HEK293 (cell line): ENCODE results near the gene PLXNA3.

Experiments
- BCL11B ChIP-seq: fragments of 450-650 bp; formaldehyde crosslinking; IDR thresholded peaks from 2 replicates; pipeline ENCODE4 v1.5.1; 2016; ENCODE audit warnings: low read depth, missing biosample characterization, missing genetic modification characterization
- KLF7 ChIP-seq: fragments of 450-650 bp; formaldehyde crosslinking; IDR thresholded peaks from 2 replicates; pipeline ENCODE4 v1.5.1; 2016; ENCODE audit warnings: missing biosample characterization, missing genetic modification characterization, borderline replicate concordance
- RBAK ChIP-seq: fragments of 450-650 bp; formaldehyde crosslinking; IDR thresholded peaks from 2 replicates; pipeline ENCODE4 v1.5.1; 2016; ENCODE audit warnings: missing biosample characterization, missing genetic modification characterization
- WT1 ChIP-seq: fragments of 450-650 bp; formaldehyde crosslinking; IDR thresholded peaks from 2 replicates; pipeline ENCODE4 v1.5.1; 2016; ENCODE audit warnings: missing biosample characterization, missing genetic modification characterization
- YY1 ChIP-seq: fragments of 450-650 bp; formaldehyde crosslinking; IDR thresholded peaks from 2 replicates; pipeline ENCODE4 v1.5.1; 2018; ENCODE audit warnings: missing biosample characterization, missing genetic modification characterization
- ZBTB1 ChIP-seq: fragments of 450-650 bp; formaldehyde crosslinking; IDR thresholded peaks from 2 replicates; pipeline ENCODE4 v1.5.1; 2016; ENCODE audit warnings: missing biosample characterization, missing genetic modification characterization
- ZBTB17 ChIP-seq: fragments of 450-650 bp; formaldehyde crosslinking; IDR thresholded peaks from 2 replicates; pipeline ENCODE4 v1.5.1; 2016; ENCODE audit warnings: missing biosample characterization, missing genetic modification characterization
- ZBTB8A ChIP-seq: fragments of 450-650 bp; formaldehyde crosslinking; IDR thresholded peaks from 2 replicates; pipeline ENCODE4 v1.5.1; 2016; ENCODE audit warnings: missing biosample characterization, missing genetic modification characterization
- ZNF10 ChIP-seq: fragments of 450-650 bp; formaldehyde crosslinking; IDR thresholded peaks from 2 replicates; pipeline ENCODE4 v1.5.1; 2017; ENCODE audit warnings: missing biosample characterization, missing genetic modification characterization
- ZNF174 ChIP-seq: fragments of 450-650 bp; formaldehyde crosslinking; IDR thresholded peaks from 2 replicates; pipeline ENCODE4 v1.5.0; 2017; ENCODE audit warnings: missing biosample characterization, mild to moderate bottlenecking, missing genetic modification characterization
- ZNF341 ChIP-seq: fragments of 450-650 bp; formaldehyde crosslinking; IDR thresholded peaks from 2 replicates; pipeline ENCODE4; 2016; ENCODE audit warnings: low read depth, missing biosample characterization, missing genetic modification characterization
- ZNF404 ChIP-seq: fragments of 450-650 bp; formaldehyde crosslinking; IDR thresholded peaks from 2 replicates; pipeline ENCODE4 v1.5.1; 2017; ENCODE audit warnings: missing biosample characterization, missing genetic modification characterization
- ZNF433 ChIP-seq: fragments of 450-650 bp; formaldehyde crosslinking; IDR thresholded peaks from 2 replicates; pipeline ENCODE4 v1.5.1; 2016; ENCODE audit warnings: missing biosample characterization, missing genetic modification characterization, low read depth
- ZNF555 ChIP-seq: fragments of 450-650 bp; formaldehyde crosslinking; conservative IDR thresholded peaks from 2 replicates; pipeline ENCODE4 v1.5.1; 2017; ENCODE audit warnings: missing biosample characterization, mild to moderate bottlenecking, missing genetic modification characterization, inconsistent platforms
- ZNF561 ChIP-seq: fragments of 450-650 bp; IDR thresholded peaks from 2 replicates; pipeline ENCODE4 v1.5.1; 2018; ENCODE audit warnings: missing biosample characterization, missing genetic modification characterization, borderline replicate concordance
- ZNF624 ChIP-seq: fragments of 450-650 bp; formaldehyde crosslinking; IDR thresholded peaks from 2 replicates; pipeline ENCODE4 v1.5.1; 2017; ENCODE audit warnings: missing biosample characterization, missing genetic modification characterization
- ZNF670 ChIP-seq: fragments of 450-650 bp; formaldehyde crosslinking; IDR thresholded peaks from 2 replicates; pipeline ENCODE4 v1.5.1; 2016; ENCODE audit warnings: missing biosample characterization, missing genetic modification characterization, low read depth
- ZNF791 ChIP-seq: fragments of 450-650 bp; formaldehyde crosslinking; IDR thresholded peaks from 2 replicates; pipeline ENCODE4 v1.5.1; 2016; ENCODE audit warnings: missing biosample characterization, missing genetic modification characterization
- ZSCAN30 ChIP-seq: fragments of 450-650 bp; IDR thresholded peaks from 2 replicates; pipeline ENCODE4 v1.5.1; 2018; ENCODE audit warnings: missing biosample characterization, mild to moderate bottlenecking, missing genetic modification characterization, moderate library complexity
- TF ChIP-seq, protein P1 (sequence below): fragments of 450-650 bp; formaldehyde crosslinking; IDR thresholded peaks from 2 replicates; pipeline ENCODE4 v1.5.1; 2017; ENCODE audit warnings: missing biosample characterization, missing genetic modification characterization
- TF ChIP-seq, protein P2 (sequence below): fragments of 450-650 bp; formaldehyde crosslinking; conservative IDR thresholded peaks from 2 replicates; pipeline ENCODE4 v1.5.1; 2016; ENCODE audit warnings: low read depth, missing biosample characterization, missing genetic modification characterization
- TF ChIP-seq, protein P3 (sequence below): fragments of 450-650 bp; formaldehyde crosslinking; IDR thresholded peaks from 2 replicates; pipeline ENCODE4 v1.5.1; 2016; ENCODE audit warnings: missing biosample characterization, missing genetic modification characterization
- TF ChIP-seq, protein P4 (sequence below): fragments of 450-650 bp; formaldehyde crosslinking; optimal IDR thresholded peaks from 2 replicates; pipeline ENCODE3; 2016; ENCODE audit warnings: missing biosample characterization, mild to moderate bottlenecking, missing genetic modification characterization

The PLXNA3 gene

DNA sequence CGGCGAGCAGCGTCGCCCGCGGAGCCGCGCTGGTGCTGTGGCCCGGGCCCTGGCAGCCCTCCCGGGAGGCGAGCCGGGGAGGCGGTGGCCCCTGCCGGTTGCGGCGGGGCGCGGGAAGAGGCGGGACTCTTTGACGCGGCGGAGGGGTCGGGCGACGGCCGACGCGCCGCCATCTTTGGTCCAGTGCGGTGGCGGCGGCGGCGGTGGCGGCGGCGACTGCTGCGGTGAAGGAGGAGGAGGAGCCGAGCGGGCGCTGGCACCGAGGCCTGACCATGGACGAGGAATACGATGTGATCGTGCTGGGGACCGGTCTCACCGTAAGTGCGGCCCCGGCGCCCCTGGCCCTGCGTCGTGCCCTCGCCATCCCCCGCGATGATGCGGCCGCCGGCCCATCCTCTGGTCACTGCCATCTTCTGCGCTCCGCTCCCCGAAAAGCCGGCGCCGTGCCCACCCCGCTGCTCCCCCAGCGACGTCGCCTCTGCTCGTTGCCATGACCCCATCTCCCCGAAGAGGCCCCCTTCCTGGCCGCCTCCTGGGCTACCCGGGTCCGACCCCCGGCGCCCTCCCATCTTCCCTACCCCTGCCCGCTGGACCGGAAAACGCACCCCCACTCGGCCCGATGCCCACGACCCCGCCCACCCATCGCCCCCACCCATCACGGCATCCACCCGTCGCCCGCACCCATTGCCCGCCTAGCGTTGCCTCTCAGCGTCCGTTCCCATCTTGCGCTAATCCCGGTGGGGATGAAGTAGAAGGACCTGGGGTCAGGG, 20.9 kb upstream of the PLXNA3 start, which contains the start of gene GDI1 (continued):
- TF ChIP-seq ZNF555 (tag by site-specific recombination), result no peak
- TF ChIP-seq BCL11B (tag by site-specific recombination), result no peak
- no peak for TF ChIP-seq ZNF404 (tag by site-specific recombination)
- TF ChIP-seq RBAK, result no peak
- TF ChIP-seq, protein P1, sequence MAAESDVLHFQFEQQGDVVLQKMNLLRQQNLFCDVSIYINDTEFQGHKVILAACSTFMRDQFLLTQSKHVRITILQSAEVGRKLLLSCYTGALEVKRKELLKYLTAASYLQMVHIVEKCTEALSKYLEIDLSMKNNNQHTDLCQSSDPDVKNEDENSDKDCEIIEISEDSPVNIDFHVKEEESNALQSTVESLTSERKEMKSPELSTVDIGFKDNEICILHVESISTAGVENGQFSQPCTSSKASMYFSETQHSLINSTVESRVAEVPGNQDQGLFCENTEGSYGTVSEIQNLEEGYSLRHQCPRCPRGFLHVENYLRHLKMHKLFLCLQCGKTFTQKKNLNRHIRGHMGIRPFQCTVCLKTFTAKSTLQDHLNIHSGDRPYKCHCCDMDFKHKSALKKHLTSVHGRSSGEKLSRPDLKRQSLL (tag by site-specific recombination), result no peak
- peak; percentile 88 for TF ChIP-seq ZNF10 (tag by site-specific recombination)
- peak; percentile 47; the same call in 1 of the 2 replicates for TF ChIP-seq ZSCAN30 (tag by site-specific recombination)
- TF ChIP-seq, protein P2, sequence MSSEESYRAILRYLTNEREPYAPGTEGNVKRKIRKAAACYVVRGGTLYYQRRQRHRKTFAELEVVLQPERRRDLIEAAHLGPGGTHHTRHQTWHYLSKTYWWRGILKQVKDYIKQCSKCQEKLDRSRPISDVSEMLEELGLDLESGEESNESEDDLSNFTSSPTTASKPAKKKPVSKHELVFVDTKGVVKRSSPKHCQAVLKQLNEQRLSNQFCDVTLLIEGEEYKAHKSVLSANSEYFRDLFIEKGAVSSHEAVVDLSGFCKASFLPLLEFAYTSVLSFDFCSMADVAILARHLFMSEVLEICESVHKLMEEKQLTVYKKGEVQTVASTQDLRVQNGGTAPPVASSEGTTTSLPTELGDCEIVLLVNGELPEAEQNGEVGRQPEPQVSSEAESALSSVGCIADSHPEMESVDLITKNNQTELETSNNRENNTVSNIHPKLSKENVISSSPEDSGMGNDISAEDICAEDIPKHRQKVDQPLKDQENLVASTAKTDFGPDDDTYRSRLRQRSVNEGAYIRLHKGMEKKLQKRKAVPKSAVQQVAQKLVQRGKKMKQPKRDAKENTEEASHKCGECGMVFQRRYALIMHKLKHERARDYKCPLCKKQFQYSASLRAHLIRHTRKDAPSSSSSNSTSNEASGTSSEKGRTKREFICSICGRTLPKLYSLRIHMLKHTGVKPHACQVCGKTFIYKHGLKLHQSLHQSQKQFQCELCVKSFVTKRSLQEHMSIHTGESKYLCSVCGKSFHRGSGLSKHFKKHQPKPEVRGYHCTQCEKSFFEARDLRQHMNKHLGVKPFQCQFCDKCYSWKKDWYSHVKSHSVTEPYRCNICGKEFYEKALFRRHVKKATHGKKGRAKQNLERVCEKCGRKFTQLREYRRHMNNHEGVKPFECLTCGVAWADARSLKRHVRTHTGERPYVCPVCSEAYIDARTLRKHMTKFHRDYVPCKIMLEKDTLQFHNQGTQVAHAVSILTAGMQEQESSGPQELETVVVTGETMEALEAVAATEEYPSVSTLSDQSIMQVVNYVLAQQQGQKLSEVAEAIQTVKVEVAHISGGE (tag by site-specific recombination), result no peak
- no peak for TF ChIP-seq KLF7 (tag by site-specific recombination)
- peak; percentile 93 for TF ChIP-seq YY1 (tag by site-specific recombination)
- TF ChIP-seq, protein P3, sequence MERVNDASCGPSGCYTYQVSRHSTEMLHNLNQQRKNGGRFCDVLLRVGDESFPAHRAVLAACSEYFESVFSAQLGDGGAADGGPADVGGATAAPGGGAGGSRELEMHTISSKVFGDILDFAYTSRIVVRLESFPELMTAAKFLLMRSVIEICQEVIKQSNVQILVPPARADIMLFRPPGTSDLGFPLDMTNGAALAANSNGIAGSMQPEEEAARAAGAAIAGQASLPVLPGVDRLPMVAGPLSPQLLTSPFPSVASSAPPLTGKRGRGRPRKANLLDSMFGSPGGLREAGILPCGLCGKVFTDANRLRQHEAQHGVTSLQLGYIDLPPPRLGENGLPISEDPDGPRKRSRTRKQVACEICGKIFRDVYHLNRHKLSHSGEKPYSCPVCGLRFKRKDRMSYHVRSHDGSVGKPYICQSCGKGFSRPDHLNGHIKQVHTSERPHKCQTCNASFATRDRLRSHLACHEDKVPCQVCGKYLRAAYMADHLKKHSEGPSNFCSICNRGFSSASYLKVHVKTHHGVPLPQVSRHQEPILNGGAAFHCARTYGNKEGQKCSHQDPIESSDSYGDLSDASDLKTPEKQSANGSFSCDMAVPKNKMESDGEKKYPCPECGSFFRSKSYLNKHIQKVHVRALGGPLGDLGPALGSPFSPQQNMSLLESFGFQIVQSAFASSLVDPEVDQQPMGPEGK (tag by site-specific recombination), result 0 out of 2 replicates have a peak, but pooled peaks have one; percentile 48
- no peak for TF ChIP-seq ZNF670 (tag by site-specific recombination)
- no peak for TF ChIP-seq ZBTB17
- TF ChIP-seq ZNF624 (tag by site-specific recombination), result no peak
- no peak for TF ChIP-seq ZNF791
- TF ChIP-seq, protein P4, sequence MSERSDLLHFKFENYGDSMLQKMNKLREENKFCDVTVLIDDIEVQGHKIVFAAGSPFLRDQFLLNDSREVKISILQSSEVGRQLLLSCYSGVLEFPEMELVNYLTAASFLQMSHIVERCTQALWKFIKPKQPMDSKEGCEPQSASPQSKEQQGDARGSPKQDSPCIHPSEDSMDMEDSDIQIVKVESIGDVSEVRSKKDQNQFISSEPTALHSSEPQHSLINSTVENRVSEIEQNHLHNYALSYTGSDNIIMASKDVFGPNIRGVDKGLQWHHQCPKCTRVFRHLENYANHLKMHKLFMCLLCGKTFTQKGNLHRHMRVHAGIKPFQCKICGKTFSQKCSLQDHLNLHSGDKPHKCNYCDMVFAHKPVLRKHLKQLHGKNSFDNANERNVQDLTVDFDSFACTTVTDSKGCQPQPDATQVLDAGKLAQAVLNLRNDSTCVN (tag by site-specific recombination), result peak; percentile 67
- no peak for TF ChIP-seq ZNF174
- no peak for TF ChIP-seq ZNF341
- 0 out of 2 replicates have a peak, but pooled peaks have one; percentile 13 for TF ChIP-seq WT1
- 0 out of 2 replicates have a peak, but pooled peaks have one; percentile 24 for TF ChIP-seq ZBTB8A
- TF ChIP-seq ZNF561 (tag by site-specific recombination), result no peak; the same call in 1 of the 2 replicates
- no peak for TF ChIP-seq ZBTB1 (tag by site-specific recombination)
- no peak for TF ChIP-seq ZNF433 (tag by site-specific recombination)
